AG04449 (cell line): ENCODE results near the gene ZNF124.

Source experiments
- CTCF ChIA-PET: fragments of 350-600 bp; formaldehyde crosslinking; extraction: SDS; loops from one replicate; lab custom pipeline; 2021; ENCODE audit warnings: antibody characterized with exemption; lab: Yijun Ruan, JAX
- POLR2A ChIA-PET: fragments of 400-600, 350-600 bp; formaldehyde crosslinking; extraction: SDS; loops from one replicate; lab custom pipeline; 2020; ENCODE audit warnings: antibody characterized with exemption, inconsistent platforms; lab: Yijun Ruan, JAX
- DNase-seq: peaks from one replicate; pipeline ENCODE4 v3.0.0-alpha.2; 2010; ENCODE audit warnings: low read depth, low spot score
- H3K4me3 ChIP-seq: 2 replicates; pipeline ENCODE4 v1.5.1; 2011; ENCODE audit warnings: low read depth, mild to moderate bottlenecking, control low read depth, low read length
- CTCF ChIP-seq: IDR thresholded peaks from one replicate; pipeline ENCODE4 v1.5.1; 2011; ENCODE audit warnings: mild to moderate bottlenecking, moderate library complexity, low read length, control low read depth, inconsistent platforms; ENCODE audit not compliant: insufficient read depth; ENCODE audit errors: missing control alignments

Gene ZNF124

DNA sequence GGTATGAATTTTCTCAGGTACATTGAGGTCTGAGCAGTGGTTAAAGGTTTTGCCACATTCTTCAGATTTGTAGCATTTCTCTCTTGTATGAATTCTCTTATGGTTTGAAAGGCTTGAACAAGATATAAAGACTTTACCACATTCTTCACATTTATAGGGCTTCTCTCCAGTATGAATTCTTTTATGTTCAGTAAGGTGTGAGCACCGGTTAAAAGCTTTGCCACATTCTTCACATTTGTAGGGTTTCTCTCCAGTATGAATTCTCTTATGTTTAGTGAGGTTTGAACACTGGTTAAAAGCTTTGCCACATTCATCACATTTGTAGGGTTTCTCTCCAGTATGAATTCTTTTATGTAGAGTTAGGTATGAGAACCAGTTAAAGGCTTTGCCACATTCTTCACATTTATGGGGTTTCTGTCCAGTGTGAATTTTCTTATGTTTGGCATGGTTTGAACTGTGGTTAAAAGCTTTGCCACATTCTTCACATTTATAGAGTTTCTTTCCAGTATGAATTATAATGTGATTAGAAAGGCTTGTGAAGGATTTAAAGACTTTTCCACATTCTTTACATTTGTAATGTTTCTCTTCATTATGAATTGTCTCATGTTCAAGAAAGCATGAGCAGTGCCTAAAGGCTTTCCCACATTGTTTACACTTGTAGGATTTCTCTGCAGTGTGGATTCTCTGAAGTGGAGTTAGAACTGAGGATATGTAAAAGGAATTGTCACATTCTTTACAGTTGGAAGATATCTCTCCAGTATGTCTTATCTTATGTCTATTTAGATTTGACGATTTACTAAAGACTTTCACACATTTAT lies 18.4 kb upstream of the ZNF124 start:
- CTCF ChIA-PET: no interaction called here
- no peak for DNase-seq
- POLR2A ChIA-PET: no interaction called here
- no peak overlapping the region for H3K4me3 ChIP-seq
- no peak for TF ChIP-seq CTCF

GRCh38 chr1:247185667-247186066 lies 13.8 kb upstream of the ZNF124 start:
- no peak for TF ChIP-seq CTCF
- no peak for DNase-seq
- no peak overlapping the region for H3K4me3 ChIP-seq
- ChIA-PET CTCF (no interaction called here), POLR2A (no interaction called here)

DNA sequence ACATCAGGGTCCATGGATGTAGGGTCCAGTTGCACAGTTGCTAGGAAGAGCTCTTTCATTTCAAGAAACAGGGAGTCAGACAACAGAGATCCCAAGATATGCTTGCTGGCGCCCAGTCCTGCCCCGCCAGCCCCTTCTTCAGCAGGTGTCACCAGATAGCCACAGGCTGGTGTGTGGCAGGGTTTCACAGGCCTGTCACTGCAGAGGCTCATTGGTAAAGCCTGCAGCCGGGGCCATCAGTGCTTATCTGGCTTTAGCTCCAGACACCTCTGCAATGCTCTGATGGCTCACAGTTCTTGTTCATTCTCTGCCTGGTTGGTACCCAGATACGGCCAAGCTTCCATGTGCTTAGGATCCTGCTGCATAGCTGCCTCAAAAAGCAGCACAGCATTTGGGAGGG lies 12.4 kb upstream of the ZNF124 start:
- H3K4me3 ChIP-seq: no peak overlapping the region
- ChIA-PET POLR2A (no interaction called here), CTCF (no interaction called here)
- no peak for TF ChIP-seq CTCF
- DNase-seq: no peak

- TF ChIP-seq CTCF: no peak
- no peak for DNase-seq
- CTCF ChIA-PET: no interaction called here
- POLR2A ChIA-PET: no interaction called here
- no peak overlapping the region for H3K4me3 ChIP-seq
These were observed 11.2 kb upstream of the ZNF124 start for GRCh38 chr1:247182994-247183393.

DNA sequence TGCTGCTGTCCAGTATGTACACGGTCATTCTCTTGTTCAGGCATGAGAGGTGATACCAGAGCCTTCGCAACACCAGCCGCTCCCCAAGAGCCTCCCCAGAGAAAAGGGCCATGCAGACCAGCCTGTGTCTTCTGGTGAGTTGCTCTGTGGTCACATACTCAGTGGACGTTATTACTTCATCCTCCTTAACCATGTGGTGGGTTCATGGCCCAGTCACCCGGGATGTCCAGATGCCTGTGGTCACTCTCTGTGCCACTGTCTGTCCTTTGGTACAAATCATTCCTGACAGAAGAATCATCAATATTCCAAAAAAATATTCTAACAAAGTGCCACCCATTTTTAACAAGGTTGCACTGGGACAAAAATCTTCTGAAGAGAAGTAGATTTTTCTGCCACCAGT lies 8.8 kb upstream of the ZNF124 start:
- TF ChIP-seq CTCF: no peak
- no peak for DNase-seq
- H3K4me3 ChIP-seq: no peak overlapping the region
- POLR2A ChIA-PET: no interaction called here
- CTCF ChIA-PET: no interaction called here

DNA sequence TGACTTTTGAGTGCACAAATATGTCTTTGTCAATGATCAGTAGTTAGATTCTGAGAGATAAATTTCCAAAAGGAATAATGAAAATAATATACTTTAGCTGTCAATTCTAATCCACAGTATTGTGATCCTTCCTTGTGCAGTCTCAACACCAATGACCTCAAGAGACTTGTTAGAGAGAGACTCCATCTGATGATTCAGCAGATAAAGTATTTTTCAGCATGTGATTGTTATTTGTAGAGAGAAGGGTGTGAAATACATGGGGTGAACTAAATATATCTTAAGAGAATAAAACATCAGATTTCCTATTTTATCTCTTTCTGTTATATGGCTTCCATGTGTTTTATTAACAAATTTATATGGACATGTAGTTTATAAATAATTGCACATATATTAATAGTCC lies 5.9 kb upstream of the ZNF124 start:
- no peak overlapping the region for H3K4me3 ChIP-seq
- DNase-seq: no peak
- POLR2A ChIA-PET: no interaction called here
- CTCF ChIA-PET: no interaction called here
- no peak for TF ChIP-seq CTCF
